ENCODE results near the gene ASAP2. TPM values are rescaled to one million over a fixed set of nuclear protein-coding genes. Genes with fewer than 3 reads are reported as not detected.

ASAP2 gene
- polyA plus RNA-seq, 1 donor (not counting 4 experiments of a cell fraction or from before 2014, with no cell fraction given) = 54.2 TPM

GRCh38 chr2:9206991-9207640, 504 bp downstream of the ASAP2 start:
- peaks cover 2% of the 10 kb centered on the region for H3K9me1 ChIP-seq (ENCODE audit: control insufficient read depth, extremely low read depth, insufficient read depth, low read length)
- H3K36me3 ChIP-seq (ENCODE audit: control insufficient read depth in 2 of 2, extremely low read depth in 1 of 2, insufficient read depth in 2 of 2, low read length in 2 of 2) = peaks cover 0 to 6% of the 10 kb centered on the region in 2 experiments
- peak overlapping the region; percentile 89 for H3K9ac ChIP-seq (ENCODE audit: control insufficient read depth, extremely low read depth, insufficient read depth, low read length)
- DNase-seq (ENCODE audit: low read depth, low spot score) (no peak), FAIRE-seq (no peak)
- peak overlapping the region; percentile 92 to 100 (median 97) for H3K4me3 ChIP-seq (ENCODE audit: control insufficient read depth in 2 of 3, extremely low read depth in 1 of 3, insufficient read depth in 2 of 3, low read depth in 1 of 3, low read length in 3 of 3)
- H3K4me1 ChIP-seq (ENCODE audit: control insufficient read depth, extremely low read depth, insufficient read depth, low read length) = peaks cover 21% of the 10 kb centered on the region
- H3K4me2 ChIP-seq (ENCODE audit: control insufficient read depth, extremely low read depth, insufficient read depth, low read depth, low read length) = no peak overlapping the region
- dilution Hi-C loops (cut with MboI; ENCODE audit: extremely low pct_ligation_motif_present, low sequenced_read_pairs) = no loop called here
- no peaks in the 10 kb centered on the region for H3K27me3 ChIP-seq (ENCODE audit: control insufficient read depth, extremely low read depth, insufficient read depth, low read length)
- no peaks in the 10 kb centered on the region for H3K9me3 ChIP-seq (ENCODE audit: control insufficient read depth, low read depth, low read length)
- H3K27ac ChIP-seq (ENCODE audit: control insufficient read depth, insufficient read depth, low read length) = peak overlapping the region; percentile 84
- peaks cover 52% of the 10 kb centered on the region for H3K79me2 ChIP-seq (ENCODE audit: control insufficient read depth, insufficient read depth, low read length)
- H2AFZ ChIP-seq (ENCODE audit: control insufficient read depth, low read length) = peak overlapping the region; percentile 22
- TF ChIP-seq CTCF (optimal IDR thresholded peaks at IDR 0.05 in 1 of 3, IDR thresholded peaks at IDR 0.05 in 1 of 3, conservative IDR thresholded peaks at IDR 0.05 in 1 of 3; ENCODE audit: extremely low read depth in 1 of 3, insufficient read depth in 2 of 3, low read length in 3 of 3) = no peak
- no peak for TF ChIP-seq EZH2 (IDR thresholded peaks at IDR 0.05; ENCODE audit: low read length)
- no peaks in the 10 kb centered on the region for H4K20me1 ChIP-seq (ENCODE audit: control insufficient read depth, extremely low read depth, insufficient read depth, low read length)

DNA sequence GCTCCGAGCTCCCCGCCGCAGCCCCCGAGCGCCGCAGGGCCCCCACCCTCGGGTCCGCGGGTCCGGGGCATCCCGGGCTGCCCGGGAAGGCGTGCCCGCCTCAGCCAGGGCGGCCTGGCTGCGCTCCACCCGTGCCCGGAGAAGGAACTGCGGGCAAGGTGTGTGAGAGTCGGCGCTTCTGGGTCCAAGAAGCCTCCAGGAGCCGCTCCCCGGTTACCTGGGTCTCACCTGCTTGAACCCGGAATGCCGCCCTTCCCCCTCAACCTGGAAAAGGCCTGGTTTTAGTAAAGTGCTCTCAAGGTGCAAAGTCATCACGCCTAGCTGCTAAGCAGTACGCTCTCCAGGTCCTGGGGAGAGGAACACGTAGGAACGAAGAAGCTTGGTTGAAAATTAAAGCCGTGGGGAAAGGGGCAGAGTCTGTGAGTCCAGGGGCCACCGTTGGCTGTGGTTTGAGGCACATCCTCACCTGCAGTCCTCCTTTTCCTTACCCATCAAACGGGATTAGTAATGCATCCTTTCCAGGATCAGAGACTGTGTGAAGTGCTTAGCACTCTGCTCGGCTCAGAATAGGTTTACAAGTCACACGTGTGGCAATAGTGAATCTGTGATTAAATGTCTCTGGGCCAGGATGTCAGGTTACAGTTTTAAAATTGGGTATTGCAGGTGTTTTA, 1.2 kb downstream of the ASAP2 start:
- peak overlapping the region; percentile 19 for H2AFZ ChIP-seq (ENCODE audit: control insufficient read depth, low read length)
- FAIRE-seq (no peak), DNase-seq (ENCODE audit: low read depth, low spot score) (no peak)
- no peaks in the 10 kb centered on the region for H3K27me3 ChIP-seq (ENCODE audit: control insufficient read depth, extremely low read depth, insufficient read depth, low read length)
- peaks cover 28% of the 10 kb centered on the region for H3K4me1 ChIP-seq (ENCODE audit: control insufficient read depth, extremely low read depth, insufficient read depth, low read length)
- H3K27ac ChIP-seq (ENCODE audit: control insufficient read depth, insufficient read depth, low read length) = peak overlapping the region; percentile 84
- H3K9me1 ChIP-seq (ENCODE audit: control insufficient read depth, extremely low read depth, insufficient read depth, low read length) = peaks cover 4% of the 10 kb centered on the region
- H3K36me3 ChIP-seq (ENCODE audit: control insufficient read depth in 2 of 2, extremely low read depth in 1 of 2, insufficient read depth in 2 of 2, low read length in 2 of 2) = peaks cover 1 to 13% of the 10 kb centered on the region in 2 experiments
- H3K9ac ChIP-seq (ENCODE audit: control insufficient read depth, extremely low read depth, insufficient read depth, low read length) = peak overlapping the region; percentile 89
- H3K9me3 ChIP-seq (ENCODE audit: control insufficient read depth, low read depth, low read length) = no peaks in the 10 kb centered on the region
- peak overlapping the region; percentile 87 for H3K4me2 ChIP-seq (ENCODE audit: control insufficient read depth, extremely low read depth, insufficient read depth, low read depth, low read length)
- H3K79me2 ChIP-seq (ENCODE audit: control insufficient read depth, insufficient read depth, low read length) = peaks cover 59% of the 10 kb centered on the region
- H4K20me1 ChIP-seq (ENCODE audit: control insufficient read depth, extremely low read depth, insufficient read depth, low read length) = no peaks in the 10 kb centered on the region
- dilution Hi-C loops (cut with MboI; ENCODE audit: extremely low pct_ligation_motif_present, low sequenced_read_pairs) = no loop called here
- peak overlapping the region; percentile 92 to 100 (median 97) for H3K4me3 ChIP-seq (ENCODE audit: control insufficient read depth in 2 of 3, extremely low read depth in 1 of 3, insufficient read depth in 2 of 3, low read depth in 1 of 3, low read length in 3 of 3)
- TF ChIP-seq EZH2 (IDR thresholded peaks at IDR 0.05; ENCODE audit: low read length) = no peak
- TF ChIP-seq CTCF (optimal IDR thresholded peaks at IDR 0.05 in 1 of 3, IDR thresholded peaks at IDR 0.05 in 1 of 3, conservative IDR thresholded peaks at IDR 0.05 in 1 of 3; ENCODE audit: extremely low read depth in 1 of 3, insufficient read depth in 2 of 3, low read length in 3 of 3) = no peak
